Measurements from ENCODE around the gene SLAMF7.

DNA sequence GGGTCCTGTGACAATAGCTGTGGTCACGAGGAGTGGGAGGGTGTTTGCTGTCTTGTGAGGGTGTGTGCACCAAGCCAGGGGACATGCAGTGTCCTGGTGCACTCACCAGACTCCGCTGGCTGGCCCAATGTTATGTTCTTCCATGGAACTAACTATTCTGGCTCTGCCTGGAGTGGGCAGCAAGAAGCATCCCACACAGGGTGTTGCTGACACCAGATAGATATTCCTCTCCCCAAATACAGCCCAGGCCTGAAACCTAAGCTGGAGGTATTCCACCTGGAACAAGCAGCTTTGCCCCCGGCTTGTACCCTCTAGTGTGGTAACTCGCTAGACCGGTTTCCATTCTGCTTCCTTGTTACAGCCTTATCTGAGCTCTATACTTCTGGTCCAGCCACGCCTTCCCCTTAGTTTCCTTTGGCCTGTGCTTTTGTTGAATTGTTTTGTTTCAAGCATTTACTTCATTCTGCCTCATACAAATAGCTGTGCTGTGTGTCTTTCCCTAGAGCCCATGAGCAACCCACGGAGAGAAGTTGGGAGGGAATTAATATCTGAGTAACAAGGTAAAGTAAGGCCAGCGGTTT, 42.2 kb downstream of the SLAMF7 start:
- TF ChIP-seq, protein P1, sequence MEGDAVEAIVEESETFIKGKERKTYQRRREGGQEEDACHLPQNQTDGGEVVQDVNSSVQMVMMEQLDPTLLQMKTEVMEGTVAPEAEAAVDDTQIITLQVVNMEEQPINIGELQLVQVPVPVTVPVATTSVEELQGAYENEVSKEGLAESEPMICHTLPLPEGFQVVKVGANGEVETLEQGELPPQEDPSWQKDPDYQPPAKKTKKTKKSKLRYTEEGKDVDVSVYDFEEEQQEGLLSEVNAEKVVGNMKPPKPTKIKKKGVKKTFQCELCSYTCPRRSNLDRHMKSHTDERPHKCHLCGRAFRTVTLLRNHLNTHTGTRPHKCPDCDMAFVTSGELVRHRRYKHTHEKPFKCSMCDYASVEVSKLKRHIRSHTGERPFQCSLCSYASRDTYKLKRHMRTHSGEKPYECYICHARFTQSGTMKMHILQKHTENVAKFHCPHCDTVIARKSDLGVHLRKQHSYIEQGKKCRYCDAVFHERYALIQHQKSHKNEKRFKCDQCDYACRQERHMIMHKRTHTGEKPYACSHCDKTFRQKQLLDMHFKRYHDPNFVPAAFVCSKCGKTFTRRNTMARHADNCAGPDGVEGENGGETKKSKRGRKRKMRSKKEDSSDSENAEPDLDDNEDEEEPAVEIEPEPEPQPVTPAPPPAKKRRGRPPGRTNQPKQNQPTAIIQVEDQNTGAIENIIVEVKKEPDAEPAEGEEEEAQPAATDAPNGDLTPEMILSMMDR (IDR thresholded peaks at IDR 0.05; ENCODE audit: control extremely low read depth in 1 of 3, insufficient read depth in 1 of 3, low read depth in 1 of 3, low read length in 3 of 3): no peak
- TF ChIP-seq, protein P2, sequence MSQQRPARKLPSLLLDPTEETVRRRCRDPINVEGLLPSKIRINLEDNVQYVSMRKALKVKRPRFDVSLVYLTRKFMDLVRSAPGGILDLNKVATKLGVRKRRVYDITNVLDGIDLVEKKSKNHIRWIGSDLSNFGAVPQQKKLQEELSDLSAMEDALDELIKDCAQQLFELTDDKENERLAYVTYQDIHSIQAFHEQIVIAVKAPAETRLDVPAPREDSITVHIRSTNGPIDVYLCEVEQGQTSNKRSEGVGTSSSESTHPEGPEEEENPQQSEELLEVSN (IDR thresholded peaks at IDR 0.05): no peak
- TF ChIP-seq EP300 (IDR thresholded peaks at IDR 0.05; ENCODE audit: borderline replicate concordance in 1 of 2, low read depth in 2 of 2, low read length in 2 of 2) (no peak), GABPA (IDR thresholded peaks at IDR 0.05; ENCODE audit: borderline replicate concordance, insufficient read depth, low read length) (no peak), SP2 (IDR thresholded peaks at IDR 0.05; ENCODE audit: low read length) (no peak), EGR1 (IDR thresholded peaks at IDR 0.05; ENCODE audit: borderline replicate concordance, low read depth, low read length) (no peak), RFX5 (IDR thresholded peaks at IDR 0.05; ENCODE audit: borderline replicate concordance, low read depth, low read length) (no peak), CREB1 (IDR thresholded peaks at IDR 0.05) (no peak), HDAC2 (IDR thresholded peaks at IDR 0.05; ENCODE audit: borderline replicate concordance in 1 of 2, low read depth in 2 of 2, low read length in 2 of 2) (no peak), POLR2AphosphoS5 (IDR thresholded peaks at IDR 0.05; ENCODE audit: low read depth, low read length) (no peak), CEBPB (IDR thresholded peaks at IDR 0.05; ENCODE audit: low read depth, low read length) (no peak), POLR2A (IDR thresholded peaks at IDR 0.05; ENCODE audit: control extremely low read depth in 1 of 2, low read depth in 2 of 2, low read length in 2 of 2) (no peak)

All from H1 (cell line).